ENCODE data around the gene TLCD3B.

- TF ChIP-seq CTCF (IDR thresholded peaks at IDR 0.05) (no peak), POLR2AphosphoS5 (IDR thresholded peaks at IDR 0.05) (no peak)
Observed at GRCh38 chr16:30065943-30066760, 35.1 kb upstream of the TLCD3B start.
